SK-N-MC (cell line): Measurements from ENCODE around the gene TNRC6C.

Experiments used
- EZH2 ChIP-seq: fragments of 200-600 bp; sonication (generic); IDR thresholded peaks from one replicate; pipeline ENCODE4 v1.6.1; 2017; ENCODE audit warnings: antibody characterized with exemption
- POLR2AphosphoS5 ChIP-seq: IDR thresholded peaks from 2 replicates; pipeline ENCODE4 v1.6.1; 2012; ENCODE audit warnings: mild to moderate bottlenecking, low read depth, low read length, borderline replicate concordance

DNA sequence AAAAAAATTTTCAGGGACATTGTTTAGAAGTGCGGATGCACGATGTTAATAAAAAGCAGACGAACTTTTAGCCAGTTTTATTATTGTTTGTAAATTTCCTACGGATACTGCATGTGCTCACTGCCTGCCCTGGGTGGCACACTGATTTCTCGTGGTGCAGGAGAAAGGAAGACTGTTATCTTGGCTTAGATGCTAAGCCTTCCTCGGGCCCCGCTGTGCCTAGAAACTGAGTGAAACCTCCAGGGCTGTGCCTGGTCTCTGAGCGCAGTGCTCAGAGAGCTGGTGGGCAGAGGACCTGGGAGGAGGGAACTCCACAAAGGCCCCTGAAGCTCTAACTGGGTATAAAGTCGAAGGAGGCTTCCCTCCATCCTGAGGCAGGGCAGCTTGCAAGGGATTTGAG lies 35.4 kb upstream of the TNRC6C start:
- TF ChIP-seq EZH2 (no peak), POLR2AphosphoS5 (no peak)
